Colonic mucosa (tissue), 4 donors: ENCODE data around the gene HAPLN2. TPM values are rescaled to one million over a fixed set of nuclear protein-coding genes. Genes with fewer than 3 reads are reported as not detected.
A peak's percentile ranks its signal among the peaks of the same experiment; 100 is the strongest.

Source experiments
- DNase-seq: peaks from one replicate; pipeline ENCODE4 v3.0.0-alpha.2; 2020
- H3K27ac ChIP-seq: fragments of 200-600 bp; one replicate; pipeline ENCODE4 v1.8.0; 2021
- H3K27me3 ChIP-seq: fragments of 200-600 bp; one replicate; pipeline ENCODE4 v1.8.0; 2021
- H3K36me3 ChIP-seq: fragments of 200-600 bp; one replicate; pipeline ENCODE4 v1.8.0; 2021
- H3K4me1 ChIP-seq: fragments of 200-600 bp; one replicate; pipeline ENCODE4 v1.8.0; 2021; ENCODE audit warnings: mild to moderate bottlenecking
- H3K4me3 ChIP-seq: fragments of 200-600 bp; one replicate; pipeline ENCODE4 v1.8.0; 2021
- H3K9ac ChIP-seq, 2 donors: one replicate each; pipeline ENCODE4 v1.7.0; 2013; ENCODE audit warnings: control low read depth in 2 of 2, low read depth in 2 of 2, low read length in 2 of 2
- H3K9me3 ChIP-seq: fragments of 200-600 bp; one replicate; pipeline ENCODE4 v1.8.0; 2021
- CTCF ChIP-seq: fragments of 200-600 bp; IDR thresholded peaks from one replicate; pipeline ENCODE4 v1.8.0; 2022; ENCODE audit warnings: antibody characterized with exemption, mild to moderate bottlenecking
- intact Hi-C: fragments of 100-400 bp; cut with DNase I; formaldehyde crosslinking; loops from one replicate; pipeline ENCODE4 v1.14.1; 2022
- total RNA-seq, 2 donors: library from RNA; stranded (reverse); fragmentation: NEBNext Ultra II Directional in 1 of 2; extraction: Animal tissue kit (Norgen Biotek cat#: 25700) in 1 of 2; gene quantifications; one replicate each; pipeline ENCODE4 v1.2.1, GENCODE V29; 2021
- donor health status: healthy.
- donor health status: DM: no; HTN: no; CAD: no.
- donor health status: DM: no; HTN: no; CAD: no.

Gene HAPLN2
- total RNA-seq, 2 donors from 2014 or later = 0.96 TPM; not detected in 1

DNA sequence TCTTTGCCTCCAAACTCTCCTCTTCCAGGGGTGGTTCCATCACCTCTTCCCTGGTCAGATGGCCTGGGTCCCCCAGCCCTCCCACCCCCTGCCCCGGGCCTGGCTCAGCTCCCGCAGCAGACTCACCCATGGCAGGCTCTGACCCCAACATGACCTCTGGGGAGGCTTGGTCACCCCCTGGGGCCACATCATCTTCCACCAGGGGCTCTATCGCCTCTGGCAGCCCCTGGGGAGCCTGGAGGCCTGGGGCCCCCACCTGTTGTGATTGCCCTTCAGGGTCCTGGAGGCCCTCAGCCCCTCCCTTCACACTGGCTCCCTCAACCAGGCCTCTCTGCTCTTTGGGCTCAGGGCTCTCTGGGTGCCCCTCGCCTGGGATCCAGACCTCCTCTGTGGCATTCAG lies 51.6 kb downstream of the HAPLN2 start:
- no peak overlapping the region for H3K9ac ChIP-seq
- no peaks in the 10 kb centered on the region for H3K9me3 ChIP-seq
- H3K27me3 ChIP-seq = peaks cover 4% of the 10 kb centered on the region
- H3K27ac ChIP-seq = no peak overlapping the region
- H3K36me3 ChIP-seq = no peaks in the 10 kb centered on the region
- intact Hi-C loops = no loop called here
- H3K4me3 ChIP-seq = no peak overlapping the region
- DNase-seq = no peak
- no peaks in the 10 kb centered on the region for H3K4me1 ChIP-seq
- TF ChIP-seq CTCF = no peak

- no peak for TF ChIP-seq CTCF
- peaks cover 14% of the 10 kb centered on the region for H3K27me3 ChIP-seq
- no peak for DNase-seq
- H3K9me3 ChIP-seq = no peaks in the 10 kb centered on the region
- no peaks in the 10 kb centered on the region for H3K36me3 ChIP-seq
- intact Hi-C loops = no loop called here
- no peak overlapping the region for H3K27ac ChIP-seq
- H3K9ac ChIP-seq = no peak overlapping the region
- H3K4me1 ChIP-seq = peaks cover under 1% of the 10 kb centered on the region
- no peak overlapping the region for H3K4me3 ChIP-seq
These were observed 52.6 kb downstream of the HAPLN2 start for GRCh38 chr1:156671804-156672203.

- intact Hi-C loops = no loop called here
- Histone ChIP-seq H3K27ac (no peak overlapping the region), H3K9me3 (no peaks in the 10 kb centered on the region), H3K9ac (peak overlapping the region in 1 of 2 donors; percentile 39), H3K36me3 (no peaks in the 10 kb centered on the region), H3K4me3 (no peak overlapping the region), H3K27me3 (peaks cover 25% of the 10 kb centered on the region), H3K4me1 (peaks cover 8% of the 10 kb centered on the region)
- no peak for DNase-seq
- TF ChIP-seq CTCF = no peak
These were observed 54.3 kb downstream of the HAPLN2 start for GRCh38 chr1:156673387-156674121.

Other genes starting within 250 kb of the HAPLN2 start
- gene MEF2D, start 118.6 kb upstream of the HAPLN2 start, total RNA-seq = 10 to 100 TPM; 32.3 to 49.9 TPM
- gene IQGAP3, start 46.9 kb upstream of the HAPLN2 start, total RNA-seq = 10 to 100 TPM; 13.6 to 57.9 TPM
- gene TTC24, start 39.7 kb upstream of the HAPLN2 start, total RNA-seq = not detected
- 10 to 100 TPM; 68.4 to 99.8 TPM for gene NAXE, start 27.6 kb upstream of the HAPLN2 start, total RNA-seq
- 10 to 100 TPM; 12.3 to 31.3 TPM for gene GPATCH4, start 17.9 kb upstream of the HAPLN2 start, total RNA-seq
- under 1 TPM in 1 of 2 donors, not detected in 1; 0.37 TPM for gene BCAN, start 22.7 kb downstream of the HAPLN2 start, total RNA-seq
- 1 to 10 TPM; 5.3 to 8.1 TPM for gene NES, start 58.0 kb downstream of the HAPLN2 start, total RNA-seq
- gene CRABP2, start 86.2 kb downstream of the HAPLN2 start, total RNA-seq = 1 to 10 TPM; 1.2 to 1.4 TPM
- gene METTL25B, start 109.1 kb downstream of the HAPLN2 start, total RNA-seq = 10 to 100 TPM; 31.3 to 51.9 TPM
- gene ISG20L2, start 109.4 kb downstream of the HAPLN2 start, total RNA-seq = 10 to 100 TPM; 23.4 to 30.0 TPM
- gene MRPL24, start 121.7 kb downstream of the HAPLN2 start, total RNA-seq = 10 to 100 TPM; 39.1 to 86.7 TPM
- gene HDGF, start 132.3 kb downstream of the HAPLN2 start, total RNA-seq = 100 to 1,000 TPM; 215 to 438 TPM
- 10 to 100 TPM; 57.1 to 58.7 TPM for gene PRCC, start 148.1 kb downstream of the HAPLN2 start, total RNA-seq
- gene SH2D2A, start 197.4 kb downstream of the HAPLN2 start, total RNA-seq = 1 to 10 TPM; 1.9 to 3.1 TPM
- gene INSRR, start 239.7 kb downstream of the HAPLN2 start, total RNA-seq = not detected
- 1 to 10 TPM in 1 of 2 donors, under 1 TPM in 1; 0.56 to 1.1 TPM for gene NTRK1, start 241.4 kb downstream of the HAPLN2 start, total RNA-seq